WTC11 (cell line): ENCODE data around the gene APOD. TPM values are rescaled to one million over a fixed set of nuclear protein-coding genes. Genes with fewer than 3 reads are reported as not detected.

ENCODE experiments used
- ATAC-seq: fragments of 200-7000 bp; cut with Tn5 transposase; 2 replicates; pipeline ENCODE4 v1.10.0; 2021; ENCODE audit warnings: mild to moderate bottlenecking, moderate library complexity
- CTCF ChIA-PET: fragments of 300-600 bp; sonication (Branson Sonifier 250); formaldehyde crosslinking; loops from one replicate; lab custom pipeline; 2021; ENCODE audit warnings: antibody characterized with exemption; lab: Charles Lee
- POLR2A ChIA-PET: fragments of 350-600 bp; sonication (Branson Sonifier 250); formaldehyde crosslinking; loops from one replicate; lab custom pipeline; 2021; ENCODE audit warnings: antibody characterized with exemption; lab: Charles Lee
- DNase-seq: peaks from one replicate; pipeline ENCODE4 v3.0.0; 2021; ENCODE audit warnings: low spot score
- H3K27ac Mint-ChIP-seq: 2 replicates; pipeline ENCODE4 v1.8.0; 2021; ENCODE audit warnings: mixed read lengths
- H3K27me3 Mint-ChIP-seq: 2 replicates; pipeline ENCODE4 v1.8.0; 2021; ENCODE audit warnings: low read depth, mild to moderate bottlenecking, moderate library complexity, mixed read lengths
- H3K36me3 Mint-ChIP-seq: 2 replicates; pipeline ENCODE4 v1.8.0; 2021; ENCODE audit warnings: mixed read lengths
- H3K4me1 Mint-ChIP-seq: 2 replicates; pipeline ENCODE4 v1.8.0; 2022; ENCODE audit warnings: mixed read lengths
- H3K4me3 Mint-ChIP-seq: 2 replicates; pipeline ENCODE4 v1.8.0; 2021; ENCODE audit warnings: mild to moderate bottlenecking, moderate library complexity, mixed read lengths
- H3K9me3 Mint-ChIP-seq: 2 replicates; pipeline ENCODE4 v1.8.0; 2021; ENCODE audit warnings: mixed read lengths
- ELF4 ChIP-seq: sonication (generic); formaldehyde crosslinking; IDR thresholded peaks from 2 replicates; pipeline ENCODE4 v1.8.1; 2022; ENCODE audit warnings: low read depth, mild to moderate bottlenecking, moderate library complexity, missing genetic modification reagents
- EMX1 ChIP-seq: fragments of 250-450 bp; sonication (Bioruptor Pico); IDR thresholded peaks from 2 replicates; pipeline ENCODE4 v1.8.0; 2021; ENCODE audit warnings: mild to moderate bottlenecking
- ESRRA ChIP-seq: sonication (generic); formaldehyde crosslinking; IDR thresholded peaks from 2 replicates; pipeline ENCODE4 v1.8.1; 2022; ENCODE audit warnings: mild to moderate bottlenecking, missing genetic modification reagents, borderline replicate concordance
- ETV6 ChIP-seq: sonication (generic); formaldehyde crosslinking; IDR thresholded peaks from 2 replicates; pipeline ENCODE4 v1.8.1; 2022; ENCODE audit warnings: mild to moderate bottlenecking, missing genetic modification reagents
- FOXK1 ChIP-seq: sonication (generic); formaldehyde crosslinking; IDR thresholded peaks from 2 replicates; pipeline ENCODE4 v1.8.0; 2022; ENCODE audit warnings: mild to moderate bottlenecking, moderate library complexity, missing genetic modification reagents
- FOXP1 ChIP-seq: sonication (generic); formaldehyde crosslinking; IDR thresholded peaks from 2 replicates; pipeline ENCODE4 v1.8.0; 2022; ENCODE audit warnings: missing genetic modification reagents, mild to moderate bottlenecking, moderate library complexity, borderline replicate concordance
- GABPB1 ChIP-seq: sonication (generic); formaldehyde crosslinking; IDR thresholded peaks from 2 replicates; pipeline ENCODE4 v1.8.1; 2023; ENCODE audit warnings: mild to moderate bottlenecking, missing genetic modification reagents
- JAZF1 ChIP-seq: fragments of 250-450 bp; sonication (Bioruptor Pico); IDR thresholded peaks from 2 replicates; pipeline ENCODE4 v1.9.0; 2021; ENCODE audit warnings: moderate library complexity, mild to moderate bottlenecking, inconsistent platforms
- JUN ChIP-seq: sonication (generic); formaldehyde crosslinking; IDR thresholded peaks from 2 replicates; pipeline ENCODE4 v1.8.0; 2023; ENCODE audit warnings: mild to moderate bottlenecking, missing genetic modification reagents
- MLX ChIP-seq: sonication (generic); formaldehyde crosslinking; IDR thresholded peaks from 2 replicates; pipeline ENCODE4 v1.8.1; 2023; ENCODE audit warnings: mild to moderate bottlenecking, missing genetic modification reagents, moderate library complexity
- MXD4 ChIP-seq: fragments of 250-450 bp; sonication (Bioruptor Pico); IDR thresholded peaks from 2 replicates; pipeline ENCODE4 v1.8.0; 2021; ENCODE audit warnings: mild to moderate bottlenecking, moderate library complexity, borderline replicate concordance
- NFE2L1 ChIP-seq: sonication (generic); formaldehyde crosslinking; IDR thresholded peaks from 2 replicates; pipeline ENCODE4 v1.8.1; 2023; ENCODE audit warnings: missing genetic modification reagents
- NFYB ChIP-seq: sonication (generic); formaldehyde crosslinking; conservative IDR thresholded peaks from 2 replicates; pipeline ENCODE4 v1.8.0; 2022; ENCODE audit warnings: low read depth, missing genetic modification reagents
- RORB ChIP-seq: fragments of 250-450 bp; sonication (Bioruptor Pico); IDR thresholded peaks from 2 replicates; pipeline ENCODE4 v1.9.0; 2021; ENCODE audit warnings: mild to moderate bottlenecking
- SOX15 ChIP-seq: fragments of 250-450 bp; sonication (Bioruptor Pico); IDR thresholded peaks from 2 replicates; pipeline ENCODE4 v1.9.0; 2021; ENCODE audit warnings: mild to moderate bottlenecking
- ZNF425 ChIP-seq: fragments of 250-450 bp; sonication (Bioruptor Pico); conservative IDR thresholded peaks from 2 replicates; pipeline ENCODE4 v1.9.0; 2021; ENCODE audit warnings: mild to moderate bottlenecking
- ZNF512 ChIP-seq: sonication (generic); formaldehyde crosslinking; IDR thresholded peaks from 2 replicates; pipeline ENCODE4 v1.8.1; 2022; ENCODE audit warnings: missing genetic modification reagents, borderline replicate concordance
- ZNF671 ChIP-seq: fragments of 250-450 bp; sonication (Bioruptor Pico); IDR thresholded peaks from 2 replicates; pipeline ENCODE4 v1.8.0; 2021; ENCODE audit warnings: mild to moderate bottlenecking
- total RNA-seq: library from RNA; stranded (reverse); gene quantifications from 3 replicates; pipeline ENCODE4 v1.2.3, GENCODE V29; 2021
- TF ChIP-seq, protein P1 (sequence below): sonication (generic); formaldehyde crosslinking; IDR thresholded peaks from 2 replicates; pipeline ENCODE4 v1.8.1; 2022; ENCODE audit warnings: mild to moderate bottlenecking, missing genetic modification reagents, moderate library complexity, borderline replicate concordance
- TF ChIP-seq, protein P2 (sequence below): sonication (generic); formaldehyde crosslinking; conservative IDR thresholded peaks from 2 replicates; pipeline ENCODE4 v1.8.1; 2022; ENCODE audit warnings: mild to moderate bottlenecking, missing genetic modification reagents
- TF ChIP-seq, protein P3 (sequence below): fragments of 250-450 bp; sonication (Bioruptor Pico); IDR thresholded peaks from 2 replicates; pipeline ENCODE4 v1.9.0; 2021; ENCODE audit warnings: mild to moderate bottlenecking, borderline replicate concordance

The APOD gene
- total RNA-seq, 1 experiment from 2014 or later, result not detected

DNA sequence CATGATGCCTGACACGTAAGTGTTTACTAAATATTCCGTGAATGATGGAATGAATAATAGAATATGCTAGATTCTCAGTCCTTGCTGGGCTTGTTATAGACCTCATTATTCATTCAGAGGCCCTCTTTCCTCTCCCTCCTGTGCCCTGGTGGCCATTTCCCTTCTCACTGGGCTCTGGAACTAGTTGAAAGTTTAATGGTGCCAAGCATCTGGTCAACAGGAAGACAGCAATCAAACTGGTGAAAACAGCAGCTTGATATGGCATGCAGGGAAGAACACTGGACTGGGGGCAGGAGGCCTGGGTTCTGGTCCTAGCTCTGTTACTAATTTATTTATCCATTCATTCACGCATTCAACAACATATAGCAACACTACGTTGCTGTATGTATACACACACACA, 3.7 kb upstream of the APOD start:
- H3K27ac Mint-ChIP-seq, result no peak overlapping the region
- no peak overlapping the region for H3K4me3 Mint-ChIP-seq
- no peak for ATAC-seq

GRCh38 chr3:195584543-195584870, 767 bp upstream of the APOD start:
- TF ChIP-seq FOXP1 (no peak), GABPB1 (CRISPR knock-in tag) (no peak), RORB (CRISPR knock-in tag) (no peak), ESRRA (no peak), JAZF1 (CRISPR knock-in tag) (no peak), ZNF671 (CRISPR knock-in tag) (no peak), SOX15 (CRISPR knock-in tag) (no peak), ZNF425 (CRISPR knock-in tag) (no peak), MLX (CRISPR knock-in tag) (no peak), NFE2L1 (CRISPR knock-in tag) (no peak)
- TF ChIP-seq, protein P1, sequence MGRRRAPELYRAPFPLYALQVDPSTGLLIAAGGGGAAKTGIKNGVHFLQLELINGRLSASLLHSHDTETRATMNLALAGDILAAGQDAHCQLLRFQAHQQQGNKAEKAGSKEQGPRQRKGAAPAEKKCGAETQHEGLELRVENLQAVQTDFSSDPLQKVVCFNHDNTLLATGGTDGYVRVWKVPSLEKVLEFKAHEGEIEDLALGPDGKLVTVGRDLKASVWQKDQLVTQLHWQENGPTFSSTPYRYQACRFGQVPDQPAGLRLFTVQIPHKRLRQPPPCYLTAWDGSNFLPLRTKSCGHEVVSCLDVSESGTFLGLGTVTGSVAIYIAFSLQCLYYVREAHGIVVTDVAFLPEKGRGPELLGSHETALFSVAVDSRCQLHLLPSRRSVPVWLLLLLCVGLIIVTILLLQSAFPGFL (CRISPR knock-in tag), result no peak
- TF ChIP-seq, all 79 proteins: peak for 0
- DNase-seq, result no peak
- no peaks in the 10 kb centered on the region for H3K36me3 Mint-ChIP-seq
- H3K9me3 Mint-ChIP-seq, result no peaks in the 10 kb centered on the region
- H3K27ac Mint-ChIP-seq, result no peak overlapping the region
- H3K4me1 Mint-ChIP-seq, result peaks cover 7% of the 10 kb centered on the region; the same call in 1 of the 2 replicates
- CTCF ChIA-PET, result no interaction called here
- POLR2A ChIA-PET, result no interaction called here
- H3K4me3 Mint-ChIP-seq, result no peak overlapping the region
- H3K27me3 Mint-ChIP-seq, result no peaks in the 10 kb centered on the region
- ATAC-seq, result no peak

More for the DNA sequence above, 3.7 kb upstream of the APOD start:
- H3K27me3 Mint-ChIP-seq, result no peaks in the 10 kb centered on the region; the same call in 1 of the 2 replicates
- H3K9me3 Mint-ChIP-seq, result peaks cover 13% of the 10 kb centered on the region
- peaks cover 7% of the 10 kb centered on the region; the same call in 1 of the 2 replicates for H3K4me1 Mint-ChIP-seq
- CTCF ChIA-PET, result interaction anchor here (0.6 kb wide), 1 partner anchor 251 kb away, joined by 4 read pairs; no protein-coding TSS in a partner anchor
- DNase-seq, result no peak
- no peaks in the 10 kb centered on the region for H3K36me3 Mint-ChIP-seq
- TF ChIP-seq MXD4 (no peak), ETV6 (CRISPR knock-in tag) (no peak), JUN (CRISPR knock-in tag) (no peak), ELF4 (CRISPR knock-in tag) (no peak), ZNF512 (CRISPR knock-in tag) (no peak), FOXK1 (CRISPR knock-in tag) (no peak)
- POLR2A ChIA-PET, result no interaction called here

GRCh38 chr3:195582947-195583346, 793 bp downstream of the APOD start:
- no peak overlapping the region for H3K4me3 Mint-ChIP-seq
- no peaks in the 10 kb centered on the region for H3K36me3 Mint-ChIP-seq
- peaks cover 7% of the 10 kb centered on the region; the same call in 1 of the 2 replicates for H3K4me1 Mint-ChIP-seq
- ChIA-PET CTCF (interaction anchor here (0.8 to 1.0 kb wide), 2 partner anchors 12 to 24 kb away, joined by 3 to 4 read pairs; no protein-coding TSS in a partner anchor), POLR2A (no interaction called here)
- H3K9me3 Mint-ChIP-seq, result no peaks in the 10 kb centered on the region
- DNase-seq (peak; percentile 48), ATAC-seq (peak; percentile 98)
- no peaks in the 10 kb centered on the region for H3K27me3 Mint-ChIP-seq
- H3K27ac Mint-ChIP-seq, result peak overlapping the region; percentile 43; the same call in 1 of the 2 replicates
- TF ChIP-seq EMX1 (CRISPR knock-in tag) (no peak), NFYB (CRISPR knock-in tag) (no peak)
- TF ChIP-seq, protein P2, sequence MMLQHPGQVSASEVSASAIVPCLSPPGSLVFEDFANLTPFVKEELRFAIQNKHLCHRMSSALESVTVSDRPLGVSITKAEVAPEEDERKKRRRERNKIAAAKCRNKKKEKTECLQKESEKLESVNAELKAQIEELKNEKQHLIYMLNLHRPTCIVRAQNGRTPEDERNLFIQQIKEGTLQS (CRISPR knock-in tag), result no peak
- TF ChIP-seq, protein P3, sequence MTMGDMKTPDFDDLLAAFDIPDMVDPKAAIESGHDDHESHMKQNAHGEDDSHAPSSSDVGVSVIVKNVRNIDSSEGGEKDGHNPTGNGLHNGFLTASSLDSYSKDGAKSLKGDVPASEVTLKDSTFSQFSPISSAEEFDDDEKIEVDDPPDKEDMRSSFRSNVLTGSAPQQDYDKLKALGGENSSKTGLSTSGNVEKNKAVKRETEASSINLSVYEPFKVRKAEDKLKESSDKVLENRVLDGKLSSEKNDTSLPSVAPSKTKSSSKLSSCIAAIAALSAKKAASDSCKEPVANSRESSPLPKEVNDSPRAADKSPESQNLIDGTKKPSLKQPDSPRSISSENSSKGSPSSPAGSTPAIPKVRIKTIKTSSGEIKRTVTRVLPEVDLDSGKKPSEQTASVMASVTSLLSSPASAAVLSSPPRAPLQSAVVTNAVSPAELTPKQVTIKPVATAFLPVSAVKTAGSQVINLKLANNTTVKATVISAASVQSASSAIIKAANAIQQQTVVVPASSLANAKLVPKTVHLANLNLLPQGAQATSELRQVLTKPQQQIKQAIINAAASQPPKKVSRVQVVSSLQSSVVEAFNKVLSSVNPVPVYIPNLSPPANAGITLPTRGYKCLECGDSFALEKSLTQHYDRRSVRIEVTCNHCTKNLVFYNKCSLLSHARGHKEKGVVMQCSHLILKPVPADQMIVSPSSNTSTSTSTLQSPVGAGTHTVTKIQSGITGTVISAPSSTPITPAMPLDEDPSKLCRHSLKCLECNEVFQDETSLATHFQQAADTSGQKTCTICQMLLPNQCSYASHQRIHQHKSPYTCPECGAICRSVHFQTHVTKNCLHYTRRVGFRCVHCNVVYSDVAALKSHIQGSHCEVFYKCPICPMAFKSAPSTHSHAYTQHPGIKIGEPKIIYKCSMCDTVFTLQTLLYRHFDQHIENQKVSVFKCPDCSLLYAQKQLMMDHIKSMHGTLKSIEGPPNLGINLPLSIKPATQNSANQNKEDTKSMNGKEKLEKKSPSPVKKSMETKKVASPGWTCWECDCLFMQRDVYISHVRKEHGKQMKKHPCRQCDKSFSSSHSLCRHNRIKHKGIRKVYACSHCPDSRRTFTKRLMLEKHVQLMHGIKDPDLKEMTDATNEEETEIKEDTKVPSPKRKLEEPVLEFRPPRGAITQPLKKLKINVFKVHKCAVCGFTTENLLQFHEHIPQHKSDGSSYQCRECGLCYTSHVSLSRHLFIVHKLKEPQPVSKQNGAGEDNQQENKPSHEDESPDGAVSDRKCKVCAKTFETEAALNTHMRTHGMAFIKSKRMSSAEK, result no peak
